ENCODE data around the gene RAB3C.
"Not testable (repeated sequence)": the region's sequence is repeated elsewhere in the genome, so short reads cannot be mapped to it uniquely, and the experiment has no call there.

Gene RAB3C

GRCh38 chr5:58582803-58583491, at the start of gene RAB3C:
TSS of gene RAB3C (plus strand) at chr5:58583075. CDS start at chr5:58583209, 134 bp downstream.
- DNase-seq, result peak; percentile 85

- DNase-seq, result not testable (repeated sequence)
Measured at GRCh38 chr5:58541935-58542334, 40.9 kb upstream of the RAB3C start.

GRCh38 chr5:58542709-58543108, 40.2 kb upstream of the RAB3C start:
- DNase-seq, result no peak

GRCh38 chr5:58543723-58544122, 39.2 kb upstream of the RAB3C start:
- no peak for DNase-seq

GRCh38 chr5:58544195-58544594, 38.7 kb upstream of the RAB3C start:
- no peak for DNase-seq

- DNase-seq, result no peak
Measured at GRCh38 chr5:58544926-58545325, 37.9 kb upstream of the RAB3C start.

GRCh38 chr5:58545912-58546311, 37.0 kb upstream of the RAB3C start:
- DNase-seq, result no peak

GRCh38 chr5:58548068-58548467, 34.8 kb upstream of the RAB3C start:
- DNase-seq, result no peak

GRCh38 chr5:58551492-58551891, 31.4 kb upstream of the RAB3C start:
- no peak for DNase-seq

GRCh38 chr5:58557665-58558338, 25.1 kb upstream of the RAB3C start:
- not testable (repeated sequence) for DNase-seq

GRCh38 chr5:58563016-58563700, 19.7 kb upstream of the RAB3C start:
- DNase-seq, result not testable (repeated sequence)

GRCh38 chr5:58564043-58564832, 18.6 kb upstream of the RAB3C start:
- not testable (repeated sequence) for DNase-seq

- DNase-seq, result no peak
Measured at GRCh38 chr5:58565033-58565432, 17.8 kb upstream of the RAB3C start.

- DNase-seq, result no peak
Measured at GRCh38 chr5:58571501-58571900, 11.4 kb upstream of the RAB3C start.

- DNase-seq, result not testable (repeated sequence)
Measured at GRCh38 chr5:58572973-58573372, 9.9 kb upstream of the RAB3C start.

GRCh38 chr5:58579781-58580180, 3.1 kb upstream of the RAB3C start:
- DNase-seq, result no peak

GRCh38 chr5:58582019-58582802, 664 bp upstream of the RAB3C start:
- DNase-seq, result no peak

- no peak for DNase-seq
Measured at GRCh38 chr5:58595952-58596351, 13.1 kb downstream of the RAB3C start.

GRCh38 chr5:58598440-58598839, 15.6 kb downstream of the RAB3C start:
- DNase-seq, result no peak

- no peak for DNase-seq
Measured at GRCh38 chr5:58599217-58599616, 16.3 kb downstream of the RAB3C start.

- DNase-seq, result not testable (repeated sequence)
Measured at GRCh38 chr5:58600613-58601012, 17.7 kb downstream of the RAB3C start.

GRCh38 chr5:58602889-58603288, 20.0 kb downstream of the RAB3C start:
- not testable (repeated sequence) for DNase-seq

Measured in T1000 (cell line).